NCI-H1694 treated with DMSO at 0.1 percent for 48 hours (cell line): ENCODE results near the gene MGST2.

Experiments used
- DNase-seq: peaks from one replicate; lab custom pipeline; 2025; lab: John Stamatoyannopoulos, UW

The MGST2 gene

DNA sequence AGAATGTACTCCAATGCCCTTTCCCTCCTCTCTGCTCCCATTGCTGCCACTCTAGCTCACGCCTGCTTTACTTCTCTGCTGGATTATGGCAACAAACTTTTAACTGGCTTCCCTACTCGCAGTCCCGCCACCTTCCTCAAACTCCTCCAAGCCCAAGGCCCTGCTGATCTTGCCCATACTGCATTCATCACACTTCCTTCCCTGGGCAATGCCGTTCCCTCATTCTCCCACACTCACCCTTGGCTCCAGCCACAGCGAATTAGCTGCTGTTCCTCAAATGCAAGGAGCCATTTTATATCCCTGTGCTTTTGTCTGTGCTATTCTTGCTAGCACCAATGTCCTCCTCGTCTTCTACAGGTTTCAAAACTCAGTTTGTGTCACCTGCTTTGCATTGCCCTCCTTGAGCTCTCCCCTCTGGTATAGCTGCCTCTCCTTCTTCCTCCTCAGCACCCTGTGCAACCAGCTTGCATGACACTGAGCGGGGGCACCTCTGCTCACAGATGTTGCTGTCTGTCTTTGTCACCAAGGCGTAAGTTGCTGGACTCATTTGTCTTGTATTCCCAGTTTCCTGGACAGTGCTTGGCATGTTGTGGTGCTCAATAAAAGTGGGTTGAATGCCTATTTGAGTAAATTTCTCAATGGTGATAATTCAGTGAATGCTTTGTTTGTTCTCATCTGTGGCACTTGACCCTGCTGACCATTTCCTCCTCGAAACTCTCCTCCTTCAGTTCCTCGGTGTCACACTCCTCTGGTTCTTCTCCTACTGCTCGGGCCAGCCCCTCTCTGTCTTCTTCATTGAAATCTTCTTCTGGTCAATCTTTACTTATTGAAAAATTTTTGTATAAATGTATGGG lies 22.4 kb upstream of the MGST2 start:
- no peak for DNase-seq

DNA sequence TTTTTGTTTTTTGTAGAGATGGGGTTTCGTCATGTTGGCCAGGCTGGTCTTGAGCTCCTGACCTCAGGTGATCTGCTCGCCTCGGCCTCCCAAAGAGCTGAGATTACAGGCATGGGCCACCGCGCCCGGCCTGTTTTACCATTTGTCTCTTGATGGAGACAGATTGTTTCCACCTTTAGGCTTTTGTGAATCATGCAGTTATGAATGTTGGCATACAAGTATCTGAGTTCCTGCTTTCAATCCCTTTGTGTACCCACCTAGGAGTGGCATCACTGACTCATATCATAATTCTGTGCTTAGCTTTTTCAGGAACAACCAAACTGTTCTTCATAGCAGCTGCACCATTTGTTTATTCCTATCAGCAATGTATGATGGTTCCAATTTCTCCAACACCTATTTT lies 20.2 kb upstream of the MGST2 start:
- no peak for DNase-seq

DNA sequence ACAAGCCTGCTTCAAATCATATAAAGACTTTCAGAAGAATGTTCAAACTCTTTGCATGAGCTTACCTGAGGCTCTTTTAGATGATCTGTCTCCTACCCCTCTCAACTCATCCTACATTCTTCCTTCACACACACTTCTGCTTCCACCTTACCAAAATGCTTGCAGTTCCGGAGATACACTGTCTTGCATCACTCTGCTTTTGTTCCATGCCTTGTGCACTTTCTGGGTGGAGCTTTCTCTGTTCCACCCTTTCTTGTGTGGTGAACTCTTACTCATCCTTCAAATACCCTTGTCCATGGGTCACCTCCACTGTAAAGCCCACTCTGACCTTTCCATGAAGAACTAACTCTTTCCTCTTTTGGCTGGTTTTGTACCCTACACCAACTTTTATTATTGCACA lies 18.4 kb upstream of the MGST2 start:
- no peak for DNase-seq

DNA sequence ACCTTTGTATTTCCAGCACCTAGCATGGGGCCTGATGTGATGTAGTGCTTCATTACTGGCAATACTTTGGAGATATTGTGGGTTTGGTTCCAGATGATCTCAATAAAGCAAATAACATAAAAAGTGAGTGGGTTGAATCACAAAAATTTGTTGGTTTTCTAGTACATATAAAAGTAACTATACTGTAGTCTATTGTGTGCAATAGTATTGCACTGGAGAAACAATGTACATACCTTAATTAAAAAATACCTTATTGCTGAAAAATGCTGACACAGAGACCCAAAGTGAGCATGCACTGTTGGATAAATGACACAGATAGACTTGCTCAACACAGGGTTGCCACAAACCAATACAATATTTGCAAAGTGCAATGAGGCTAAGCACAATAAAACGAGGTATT lies 17.7 kb upstream of the MGST2 start:
- DNase-seq: no peak

GRCh38 chr4:139651282-139652194 lies 14.1 kb upstream of the MGST2 start:
- peak; percentile 83 for DNase-seq

DNA sequence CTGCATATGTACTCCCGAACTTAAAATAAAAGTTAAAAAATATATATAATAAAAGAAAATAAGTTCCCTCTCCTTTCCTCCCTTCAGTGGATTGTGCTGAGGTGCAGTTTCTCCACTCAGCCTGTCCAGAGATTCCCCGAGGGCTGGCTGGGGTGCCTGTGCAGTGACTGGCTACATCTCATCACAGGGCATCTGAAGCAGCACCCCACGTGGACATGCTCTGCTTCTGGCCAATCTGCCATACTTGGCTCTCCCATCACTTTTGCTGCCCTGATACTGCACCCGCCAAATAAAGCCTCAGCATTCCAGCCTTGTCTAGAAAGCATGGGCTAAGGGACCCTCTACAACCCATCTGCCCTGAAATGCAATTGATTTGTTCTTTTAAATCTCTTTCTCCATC lies 11.1 kb upstream of the MGST2 start:
- no peak for DNase-seq

DNA sequence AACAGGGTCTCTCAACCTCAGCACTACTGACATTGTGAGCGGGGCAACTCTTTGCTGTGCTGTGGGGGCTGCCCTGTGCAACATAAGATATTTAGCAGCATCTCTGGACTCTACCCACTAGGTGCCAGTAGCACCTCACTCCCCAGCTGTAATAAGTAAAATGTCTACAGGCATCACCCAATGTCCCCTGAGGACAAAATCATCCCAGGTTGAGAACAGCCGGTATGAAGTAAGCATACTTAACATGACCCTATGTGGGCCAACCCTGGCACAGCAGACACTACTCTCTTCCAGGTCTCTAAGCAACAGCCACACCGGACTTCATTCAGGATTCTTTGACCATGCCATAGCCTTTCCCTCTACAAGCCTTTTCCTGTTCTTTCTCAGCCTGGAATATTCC lies 10.5 kb upstream of the MGST2 start:
- DNase-seq: peak; percentile 20

DNA sequence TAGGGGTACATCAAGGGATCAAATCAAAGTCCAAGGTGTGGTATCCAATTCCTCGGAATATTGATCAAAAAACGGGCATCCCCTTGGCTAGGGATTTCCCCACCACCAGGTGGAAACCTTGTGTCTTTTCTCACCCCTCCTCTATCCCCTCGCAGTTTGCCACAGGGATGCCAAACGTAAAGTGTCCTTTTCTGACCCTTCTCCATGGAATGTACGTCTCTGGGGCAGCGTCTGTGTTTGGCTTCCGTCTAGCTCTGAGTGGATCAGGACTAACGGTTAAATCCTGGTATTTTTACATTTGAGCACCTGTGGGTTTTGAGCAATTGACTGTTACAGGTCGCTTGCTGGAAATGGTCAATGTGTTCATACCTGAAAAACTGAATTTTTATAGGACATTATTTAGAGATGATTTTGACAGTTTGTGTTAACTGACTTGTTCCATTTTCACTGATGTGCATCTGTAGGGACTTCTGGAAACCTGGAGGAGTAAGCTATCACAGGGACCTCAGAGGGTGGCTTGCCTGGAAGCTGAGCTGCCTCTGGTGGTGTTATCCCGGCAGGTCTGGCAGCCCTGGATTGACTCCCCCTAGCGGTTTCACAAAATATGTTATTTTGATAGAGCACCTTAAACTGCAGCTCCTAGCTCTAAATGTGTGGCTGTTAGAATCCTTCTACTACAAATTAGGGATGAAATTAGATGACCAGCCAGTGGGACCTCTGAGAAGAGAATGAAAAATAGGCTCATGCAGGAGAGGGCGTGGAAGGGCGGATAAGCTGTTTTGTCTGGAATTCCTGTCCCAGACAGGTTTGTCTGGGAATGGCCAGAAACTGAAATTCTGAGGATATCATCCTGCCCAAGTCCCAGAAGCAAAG lies 8.8 kb upstream of the MGST2 start:
- DNase-seq: peak; percentile 79

- no peak for DNase-seq
Measured at GRCh38 chr4:139658185-139658584, 7.4 kb upstream of the MGST2 start.

GRCh38 chr4:139658586-139659382 lies 6.8 kb upstream of the MGST2 start:
- no peak for DNase-seq

GRCh38 chr4:139659735-139660424 lies 5.7 kb upstream of the MGST2 start:
- no peak for DNase-seq

DNA sequence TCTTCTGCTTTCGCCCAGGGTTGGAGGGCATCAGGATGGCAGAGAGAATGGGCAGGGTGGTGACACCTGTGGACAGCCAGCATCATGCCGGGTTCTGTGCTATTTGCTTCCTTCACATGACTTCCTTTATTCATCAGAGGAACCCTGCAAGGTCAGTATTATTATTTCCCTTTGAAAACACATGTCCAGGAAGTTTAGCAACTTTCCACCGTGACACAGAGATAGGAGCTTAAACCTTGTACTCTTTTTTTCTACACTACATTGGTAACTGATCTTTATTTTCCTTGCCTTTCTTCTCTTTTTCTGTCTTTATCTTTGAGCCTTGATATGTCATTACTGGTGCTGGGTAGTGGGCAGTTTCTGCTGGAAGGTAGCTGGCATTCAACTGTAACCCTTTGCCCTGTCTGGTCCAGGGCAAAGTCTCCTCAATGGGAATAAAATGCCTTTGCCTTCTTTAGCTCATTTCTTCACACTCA lies 5.0 kb upstream of the MGST2 start:
- no peak for DNase-seq

GRCh38 chr4:139663561-139664138 lies 2.0 kb upstream of the MGST2 start:
- DNase-seq: no peak

- no peak for DNase-seq
Measured at GRCh38 chr4:139664442-139664841, 1.2 kb upstream of the MGST2 start.

DNA sequence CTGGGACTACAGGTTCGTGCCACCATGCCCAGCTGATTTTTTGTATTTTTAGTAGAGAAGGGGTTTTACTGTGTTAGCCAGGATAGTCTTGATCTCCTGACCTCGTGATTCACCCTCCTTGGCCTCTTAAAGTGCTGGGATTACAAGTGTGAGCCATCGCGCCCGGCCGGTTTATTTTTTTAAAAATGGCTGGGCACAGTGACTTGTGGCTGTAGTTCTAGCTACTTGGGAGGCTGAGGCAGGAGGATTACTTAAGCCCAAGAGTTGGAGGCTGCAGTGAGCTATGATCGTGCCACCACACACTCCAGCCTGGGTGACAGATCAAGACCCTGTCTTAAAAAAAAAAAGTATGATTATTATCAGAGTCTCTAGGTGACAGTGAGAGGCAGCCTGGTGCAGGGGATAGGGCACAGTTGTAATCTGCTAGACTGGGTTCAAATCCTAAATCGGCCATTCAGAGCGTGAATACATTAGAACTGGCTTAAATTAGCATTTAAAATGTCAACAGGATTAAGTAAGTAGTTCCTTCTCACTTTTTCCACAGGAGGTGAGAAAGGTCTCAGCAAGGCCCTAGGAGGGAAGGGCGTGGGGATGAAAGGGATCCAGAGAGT lies 435 bp upstream of the MGST2 start:
- no peak for DNase-seq

- DNase-seq: no peak
Measured at GRCh38 chr4:139666735-139667281, 1.2 kb downstream of the MGST2 start.

GRCh38 chr4:139668036-139668435 lies 2.4 kb downstream of the MGST2 start:
- DNase-seq: no peak

- no peak for DNase-seq
Measured at GRCh38 chr4:139668658-139669201, 3.1 kb downstream of the MGST2 start.

GRCh38 chr4:139669335-139669734 lies 3.7 kb downstream of the MGST2 start:
- no peak for DNase-seq
